HG02973 (cell line): Measurements from ENCODE around the gene FHIT.

Experiments used
- ATAC-seq: cut with Tn5 transposase; IDR thresholded peaks from one replicate; pipeline ENCODE4 v1.9.1; 2021; ENCODE audit warnings: moderate library complexity; ENCODE audit not compliant: unreplicated experiment

The FHIT gene

GRCh38 chr3:60434950-60435349 is 816.3 kb downstream of the FHIT start:
- no peak for ATAC-seq

GRCh38 chr3:60434323-60434722 is 816.9 kb downstream of the FHIT start:
- ATAC-seq, result no peak

- ATAC-seq, result no peak
Observed at GRCh38 chr3:60431599-60431958, 819.7 kb downstream of the FHIT start.

- ATAC-seq, result no peak
Observed at GRCh38 chr3:60430205-60430604, 821.0 kb downstream of the FHIT start.

GRCh38 chr3:60427109-60427508 is 824.1 kb downstream of the FHIT start:
- no peak for ATAC-seq

- ATAC-seq, result no peak
Observed at GRCh38 chr3:60424942-60425341, 826.3 kb downstream of the FHIT start.

- ATAC-seq, result no peak
Observed at GRCh38 chr3:60424034-60424433, 827.2 kb downstream of the FHIT start.

- no peak for ATAC-seq
Observed at GRCh38 chr3:60423556-60423955, 827.7 kb downstream of the FHIT start.

- no peak for ATAC-seq
Observed at GRCh38 chr3:60421749-60422446, 829.4 kb downstream of the FHIT start.

- ATAC-seq, result no peak
Observed at GRCh38 chr3:60417576-60417975, 833.7 kb downstream of the FHIT start.

GRCh38 chr3:60414011-60414410 is 837.2 kb downstream of the FHIT start:
- ATAC-seq, result no peak

- no peak for ATAC-seq
Observed at GRCh38 chr3:60413551-60413950, 837.7 kb downstream of the FHIT start.

- ATAC-seq, result no peak
Observed at GRCh38 chr3:60403866-60404265, 847.4 kb downstream of the FHIT start.

- no peak for ATAC-seq
Observed at GRCh38 chr3:60402931-60403330, 848.3 kb downstream of the FHIT start.

GRCh38 chr3:60399861-60400845 is 851.1 kb downstream of the FHIT start:
- ATAC-seq, result no peak

GRCh38 chr3:60399292-60399691 is 852.0 kb downstream of the FHIT start:
- no peak for ATAC-seq

GRCh38 chr3:60395173-60395762 is 856.0 kb downstream of the FHIT start:
- ATAC-seq, result no peak

GRCh38 chr3:60393946-60394345 is 857.3 kb downstream of the FHIT start:
- no peak for ATAC-seq

GRCh38 chr3:60392501-60392900 is 858.8 kb downstream of the FHIT start:
- no peak for ATAC-seq

- no peak for ATAC-seq
Observed at GRCh38 chr3:60391292-60391691, 860.0 kb downstream of the FHIT start.

- ATAC-seq, result no peak
Observed at GRCh38 chr3:60388731-60389130, 862.5 kb downstream of the FHIT start.

- ATAC-seq, result no peak
Observed at GRCh38 chr3:60386306-60386705, 864.9 kb downstream of the FHIT start.
